GM12873 (cell line): Measurements from ENCODE around the gene APEX1.

Source experiments
- CTCF ChIP-seq: IDR thresholded peaks from 2 replicates; pipeline ENCODE4 v1.5.1; 2012; ENCODE audit warnings: low read depth, mild to moderate bottlenecking, moderate library complexity, low read length, control low read depth; ENCODE audit not compliant: insufficient read depth; ENCODE audit errors: missing control alignments

The APEX1 gene

GRCh38 chr14:20470603-20470901, 15.5 kb downstream of the APEX1 start:
- no peak for TF ChIP-seq CTCF

DNA sequence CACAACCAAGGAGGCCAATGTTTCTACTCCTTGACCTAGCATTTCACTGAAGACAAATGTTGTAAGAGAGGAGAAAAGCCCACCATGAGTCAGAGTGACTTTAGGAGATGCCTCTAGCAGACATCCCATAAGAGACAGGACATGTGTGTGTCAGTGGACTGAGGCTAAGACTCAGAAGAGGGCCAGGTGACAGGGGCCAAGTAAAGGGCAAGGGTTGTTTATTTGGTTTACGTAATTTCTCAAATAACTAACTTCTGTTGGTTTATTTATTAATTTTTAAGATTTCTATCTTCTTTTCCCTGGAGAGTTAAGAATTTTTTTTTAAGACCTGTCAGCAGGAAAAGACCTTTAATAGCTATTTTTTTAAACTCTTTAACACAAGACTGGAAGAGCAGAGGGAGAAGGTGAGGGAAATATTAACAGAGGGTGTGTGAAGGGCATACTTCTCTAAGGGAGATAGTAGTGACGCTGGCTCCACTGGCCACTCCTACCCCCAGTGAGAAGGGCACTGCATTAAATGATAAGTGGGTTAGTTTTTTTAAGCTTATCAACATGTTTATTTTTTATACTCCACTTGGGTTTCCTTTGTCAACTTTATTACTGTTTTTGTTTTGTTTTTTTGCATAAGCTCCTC, 17.6 kb downstream of the APEX1 start:
- no peak for TF ChIP-seq CTCF

DNA sequence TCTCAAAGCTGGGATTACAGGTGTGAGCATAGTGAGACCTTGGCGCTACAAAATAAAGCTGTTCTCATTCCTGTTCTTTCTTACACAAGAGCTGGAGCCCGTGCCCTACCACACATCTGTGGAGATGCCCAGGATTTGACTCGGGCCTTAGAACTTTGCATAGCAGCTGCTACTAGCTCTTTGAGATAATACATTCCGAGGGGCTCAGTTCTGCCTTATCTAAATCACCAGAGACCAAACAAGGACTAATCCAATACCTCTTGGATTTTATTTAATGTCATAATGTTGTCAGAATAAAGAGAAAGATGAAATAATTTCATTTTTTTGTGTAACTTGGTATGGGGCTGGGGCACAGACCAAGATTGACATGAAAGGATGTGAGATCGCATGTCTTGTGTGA, 21.8 kb downstream of the APEX1 start:
- TF ChIP-seq CTCF = no peak

DNA sequence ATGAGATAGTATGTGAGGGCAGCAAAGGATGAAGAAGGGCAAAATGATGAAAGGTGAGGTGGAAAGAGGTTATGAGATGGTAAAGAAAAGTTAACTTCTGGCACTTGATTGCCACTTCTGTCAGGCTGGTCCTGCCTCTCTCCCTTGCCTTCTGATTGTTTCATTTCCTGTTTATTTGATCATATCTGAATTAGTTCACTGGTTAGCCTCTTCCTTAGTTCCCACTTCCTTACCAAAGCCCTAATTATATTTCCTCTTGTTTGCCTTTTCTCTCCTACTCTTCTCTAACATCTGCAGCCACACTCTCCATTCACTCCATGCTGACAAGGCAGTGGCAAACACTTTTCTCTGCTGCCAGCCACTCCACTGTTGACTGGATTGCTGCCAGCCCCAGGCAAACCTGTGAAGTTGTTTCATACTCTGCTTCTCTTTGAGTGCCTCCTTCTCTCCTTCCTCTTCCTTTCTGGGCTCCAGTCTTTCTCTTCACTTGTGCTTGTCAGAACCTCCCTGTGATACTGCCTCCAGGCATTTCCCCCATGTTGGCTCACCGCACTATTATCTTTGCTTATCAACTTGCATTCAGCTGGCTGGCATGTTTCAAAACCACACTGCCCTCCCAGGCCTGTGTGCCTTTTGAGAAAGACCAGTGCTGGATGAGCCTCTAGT, 22.3 kb downstream of the APEX1 start:
- TF ChIP-seq CTCF = no peak

DNA sequence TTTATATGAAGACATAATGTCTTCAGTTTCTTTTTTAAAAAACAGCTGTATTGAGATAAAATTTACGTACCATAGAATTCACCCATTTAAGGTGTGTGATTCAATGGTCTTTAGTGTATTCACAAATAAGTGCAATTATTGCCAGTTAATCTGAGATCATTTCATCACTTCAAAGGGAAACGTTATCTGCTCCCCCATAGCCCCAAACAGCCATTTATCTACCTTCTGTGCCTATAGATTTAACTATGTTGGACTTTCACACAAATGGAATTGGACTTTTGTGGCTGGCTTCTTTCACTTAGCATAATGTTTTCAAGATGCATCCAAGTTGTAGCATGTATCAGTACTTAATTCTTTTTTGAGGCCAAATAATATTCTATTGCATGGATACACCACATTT, 23.9 kb downstream of the APEX1 start:
- no peak for TF ChIP-seq CTCF

- TF ChIP-seq CTCF = no peak
These were observed 27.4 kb downstream of the APEX1 start for GRCh38 chr14:20482382-20482781.

DNA sequence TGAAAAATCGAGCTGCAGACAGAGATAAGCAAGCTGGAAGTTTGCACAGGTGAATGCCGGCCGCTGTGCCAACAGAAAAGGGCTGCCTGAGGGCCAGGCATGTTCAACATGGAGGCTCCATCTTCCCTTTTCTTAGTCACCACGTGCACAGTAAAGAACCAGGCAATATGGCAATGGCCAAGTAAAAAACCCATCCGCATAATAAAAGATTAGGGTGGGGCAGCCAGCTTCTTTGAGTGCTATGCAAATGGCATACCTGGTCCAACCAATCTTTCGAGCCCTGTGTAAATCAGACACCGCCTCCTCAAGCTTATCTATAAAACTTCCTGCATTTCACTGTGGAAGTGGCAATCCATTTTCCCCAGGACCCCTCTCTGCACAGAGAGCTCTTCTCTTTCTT, 30.9 kb downstream of the APEX1 start:
- no peak for TF ChIP-seq CTCF
